Sigmoid colon (tissue), 4 donors: Measurements from ENCODE around the gene ST8SIA2.

Experiments
- CTCF ChIP-seq, 4 experiments: fragments of 450-650 bp in 3 of 4; fragments of 200-600 bp in 1 of 4; IDR thresholded peaks; one replicate each; pipeline ENCODE4 v1.5.1; 2016 to 2019; ENCODE audit warnings: antibody characterized with exemption in 4 of 4, mild to moderate bottlenecking in 3 of 4, moderate library complexity in 2 of 4
- POLR2A ChIP-seq, 2 donors: fragments of 450-650 bp; IDR thresholded peaks; one replicate each; pipeline ENCODE4 v1.6.1; 2016; ENCODE audit warnings: antibody characterized with exemption in 2 of 2, mild to moderate bottlenecking in 2 of 2, moderate library complexity in 2 of 2
- POLR2AphosphoS5 ChIP-seq, 4 donors: sonication (generic); formaldehyde crosslinking; IDR thresholded peaks; one replicate each; pipeline ENCODE4 v1.6.1; 2017; ENCODE audit warnings: antibody characterized with exemption in 4 of 4

GRCh38 chr15:92395098-92395635, 1.5 kb downstream of the ST8SIA2 start:
- no peak for TF ChIP-seq POLR2A (IDR thresholded peaks at IDR 0.05)
- no peak for TF ChIP-seq POLR2AphosphoS5 (IDR thresholded peaks at IDR 0.05)
- TF ChIP-seq CTCF (IDR thresholded peaks at IDR 0.05) = no peak
